Measurements from ENCODE around the gene SACS.
"Not testable (repeated sequence)": the region's sequence is repeated elsewhere in the genome, so short reads cannot be mapped to it uniquely, and the experiment has no call there.

Gene SACS

DNA sequence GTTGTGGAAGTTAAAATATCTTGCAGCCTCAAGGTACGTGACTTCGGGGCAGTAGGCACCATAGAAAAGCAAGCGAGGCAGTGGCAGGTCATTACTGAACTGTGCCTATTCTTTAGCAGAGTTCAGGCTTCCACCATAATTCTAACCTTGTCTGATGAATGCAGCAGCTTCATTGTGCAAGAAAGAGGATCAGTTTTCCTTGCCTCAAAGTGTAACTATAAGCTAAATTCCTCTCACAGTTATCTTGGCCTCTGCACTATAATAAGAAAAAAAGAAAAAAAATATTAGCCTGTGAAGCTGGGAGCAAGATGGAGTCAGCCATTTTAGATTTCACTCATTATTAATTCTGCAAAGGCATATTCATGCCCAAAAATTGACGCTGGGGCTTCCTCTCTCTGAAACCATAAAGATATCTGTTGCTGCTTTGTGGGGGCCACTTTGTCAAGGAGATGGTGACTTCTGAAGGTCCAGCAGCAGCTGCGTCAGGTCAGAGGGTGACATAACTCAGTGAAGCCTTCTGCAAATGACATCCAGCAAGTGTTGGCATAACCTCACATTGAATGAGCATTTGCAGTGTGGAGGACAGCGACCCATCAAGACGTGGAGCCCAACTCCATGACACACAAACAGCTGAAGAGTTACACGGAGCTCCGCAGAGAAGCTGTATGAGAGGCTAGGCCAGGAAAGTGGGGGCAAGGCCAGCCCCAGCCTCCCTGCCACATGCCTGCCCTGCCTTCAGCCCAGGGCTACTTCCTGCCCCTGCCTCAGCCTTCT lies 23.1 kb upstream of the SACS start:
- no peak for DNase-seq (ENCODE audit: low spot score)

DNA sequence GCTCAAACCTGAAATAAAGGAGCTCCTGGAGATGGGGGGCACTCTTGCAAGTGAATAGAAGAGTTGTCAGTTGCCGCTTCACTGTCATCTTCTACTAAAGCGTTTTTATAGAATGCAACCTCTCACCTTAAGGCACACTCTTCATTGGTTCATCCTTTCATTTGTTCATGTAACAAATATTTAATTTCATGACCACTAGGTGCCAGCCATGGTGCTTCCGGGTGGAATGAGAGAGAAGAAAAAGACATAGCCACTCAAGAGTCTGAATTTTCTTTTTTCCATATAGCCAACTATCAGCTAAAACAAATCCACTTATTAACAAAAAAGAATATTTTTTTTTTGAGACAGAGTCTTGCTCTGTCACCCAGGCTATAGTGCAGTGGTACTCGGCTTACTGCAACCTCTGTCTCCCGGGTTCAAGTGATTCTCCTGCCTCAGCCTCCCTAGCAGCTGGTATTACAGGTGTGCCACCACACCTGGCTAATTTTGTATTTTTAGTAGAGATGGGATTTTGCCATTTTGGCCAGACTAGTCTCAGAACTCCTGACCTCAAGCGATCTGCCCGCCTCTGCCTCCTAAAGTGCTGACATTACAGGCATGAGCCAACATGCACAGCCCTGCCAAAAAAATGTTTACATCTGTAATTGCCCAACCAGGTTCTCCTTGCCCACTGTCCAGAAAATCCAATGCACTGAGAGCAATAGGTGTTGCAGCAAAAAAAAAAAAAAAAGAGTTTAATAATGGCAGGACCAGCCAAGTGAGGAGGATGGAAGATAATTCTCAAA lies 22.1 kb upstream of the SACS start:
- no peak for DNase-seq (ENCODE audit: low spot score)

DNA sequence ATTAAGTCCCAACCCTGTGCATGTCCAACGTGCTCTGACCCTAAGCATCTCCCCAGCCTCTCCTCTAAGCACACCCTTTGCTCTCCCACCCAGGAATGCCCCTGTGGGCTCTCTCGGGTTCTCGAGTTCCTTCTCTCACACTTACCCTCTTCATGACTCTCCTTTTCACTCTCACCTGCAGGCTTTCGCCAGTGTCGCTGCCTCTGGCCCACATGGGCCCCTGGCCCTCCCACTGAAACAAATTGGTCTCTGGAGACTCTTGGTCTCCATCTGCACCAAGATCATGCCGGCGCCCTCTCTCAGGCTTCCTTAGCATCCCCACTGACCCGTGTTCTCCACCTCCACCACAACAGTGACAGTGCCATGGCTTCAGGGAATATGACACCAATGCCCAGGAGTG lies 19.6 kb upstream of the SACS start:
- no peak for DNase-seq (ENCODE audit: low spot score)

DNA sequence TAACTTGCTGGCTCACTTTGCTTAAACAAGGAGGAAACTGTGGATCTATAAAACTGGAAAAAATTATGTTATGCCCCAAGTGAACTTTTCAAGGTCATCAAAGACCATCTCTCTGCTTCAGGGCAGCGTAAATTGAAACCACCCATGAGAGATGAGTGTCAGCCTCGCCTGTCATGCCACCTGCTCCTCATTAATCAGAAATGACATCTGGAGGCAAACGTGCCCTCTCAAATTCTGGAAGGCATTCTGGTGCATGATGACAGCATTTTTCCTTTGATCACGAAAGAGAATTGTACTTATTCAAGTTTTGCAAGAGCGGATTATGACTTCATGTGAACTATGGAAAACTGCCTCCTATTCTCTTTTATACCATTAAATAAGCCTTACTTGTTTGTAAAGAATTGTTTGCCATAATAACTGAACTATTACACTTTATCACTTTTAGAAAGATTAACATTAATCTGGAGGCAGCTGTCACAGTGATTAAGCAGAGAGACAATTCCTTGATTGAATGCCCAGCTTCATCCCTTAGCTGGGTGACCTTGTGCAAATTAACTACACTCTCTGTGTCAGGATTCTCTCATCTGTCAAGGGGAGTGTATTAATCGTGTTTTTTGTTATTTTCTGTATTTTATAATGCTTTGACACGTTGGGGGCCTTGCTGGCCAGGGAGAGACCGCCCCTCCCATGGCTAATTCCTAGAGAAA lies 17.0 kb upstream of the SACS start:
- DNase-seq (ENCODE audit: low spot score): no peak

DNA sequence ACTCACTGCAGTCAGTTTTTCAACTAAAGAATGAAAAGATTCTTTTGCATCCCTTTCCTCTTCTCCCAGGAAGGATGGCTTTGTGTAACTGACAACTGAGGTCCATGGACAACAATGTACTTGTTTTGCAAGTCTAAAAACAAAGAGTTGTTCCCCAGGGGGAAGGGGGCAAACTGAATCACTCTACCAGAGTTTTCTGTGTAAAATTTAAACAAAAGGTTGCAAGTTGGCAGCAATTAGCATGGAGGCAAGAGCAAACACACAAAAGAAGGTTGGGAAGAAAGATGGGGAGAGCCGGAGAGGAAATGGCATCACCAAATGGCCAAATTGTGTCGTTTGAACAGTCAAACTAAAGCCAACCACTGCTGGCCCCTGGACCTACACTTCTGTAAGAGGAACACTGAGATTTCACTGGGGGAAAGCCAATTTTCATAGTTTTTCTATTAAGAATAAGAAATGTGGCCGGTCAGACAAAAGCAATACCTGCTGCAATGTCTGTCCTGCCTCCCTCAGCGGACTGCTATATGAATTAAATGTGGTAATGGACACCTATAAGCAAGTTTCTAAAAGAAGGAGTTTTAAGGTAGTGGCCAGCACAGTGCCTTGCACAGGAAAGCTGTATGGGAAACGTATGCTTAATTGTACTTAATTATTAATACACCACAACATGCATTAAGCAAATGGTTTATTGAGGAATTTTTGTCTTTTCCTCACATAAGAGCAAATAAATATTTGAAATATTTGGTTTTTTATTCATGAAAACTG lies 16.1 kb upstream of the SACS start:
- no peak for DNase-seq (ENCODE audit: low spot score)

DNA sequence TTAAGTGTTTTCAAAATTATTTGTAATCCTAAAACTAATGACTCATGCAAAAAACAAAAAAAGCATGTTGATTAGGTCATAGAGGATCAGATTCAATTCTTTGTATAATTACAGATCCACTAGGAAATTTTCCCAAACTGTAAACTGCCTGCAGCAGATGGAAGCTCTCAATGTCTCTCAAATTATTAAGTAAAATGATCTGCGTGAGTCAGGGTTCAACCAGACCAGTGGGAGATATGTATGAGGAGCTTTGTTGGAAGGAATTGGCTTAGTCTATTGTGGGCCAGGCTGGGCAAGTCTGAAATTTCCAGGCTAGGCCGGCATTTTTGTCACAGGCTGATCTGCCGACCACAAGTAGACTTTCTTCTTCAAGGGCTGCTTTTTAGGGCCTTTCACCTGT lies 14.4 kb upstream of the SACS start:
- no peak for DNase-seq (ENCODE audit: low spot score)

DNA sequence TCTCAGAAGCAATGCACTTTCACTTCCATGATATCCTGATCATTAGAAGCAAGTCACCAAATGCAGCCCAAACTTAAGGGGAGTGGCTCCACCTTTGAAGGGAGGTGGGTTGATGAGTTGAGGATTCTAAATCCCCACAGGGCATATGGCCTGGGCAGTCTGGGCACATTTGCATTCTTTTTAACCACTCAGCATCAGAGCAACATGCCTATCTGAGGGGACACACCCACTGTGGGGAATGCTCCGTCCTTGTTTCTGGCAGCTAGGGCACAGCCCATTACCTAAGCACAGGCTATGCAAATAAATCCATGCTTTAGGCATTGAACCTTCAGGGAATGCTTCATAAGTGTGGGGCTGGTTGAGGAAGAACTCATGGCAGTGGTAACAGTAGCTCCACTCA lies 12.3 kb upstream of the SACS start:
- DNase-seq (ENCODE audit: low spot score): no peak

DNA sequence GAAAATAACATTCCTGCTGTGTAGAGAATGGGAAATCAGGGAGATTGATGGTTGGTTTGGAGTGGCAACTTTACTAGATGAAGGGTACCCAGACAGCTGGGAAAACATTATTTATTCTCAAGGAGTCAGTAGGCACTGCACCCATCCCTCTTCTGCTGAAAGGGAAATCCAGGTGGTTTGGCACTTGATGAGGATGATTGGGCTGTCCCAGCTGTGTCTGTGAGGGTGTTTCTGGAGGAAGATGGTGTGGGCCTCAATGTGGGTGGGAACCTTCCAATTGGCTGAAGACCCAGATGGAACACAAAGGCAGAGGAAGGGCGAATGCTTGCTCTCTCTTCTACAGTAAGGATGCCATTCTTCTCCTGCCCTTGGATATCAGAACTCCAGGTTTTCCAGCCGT lies 10.4 kb upstream of the SACS start:
- DNase-seq (ENCODE audit: low spot score): no peak

DNA sequence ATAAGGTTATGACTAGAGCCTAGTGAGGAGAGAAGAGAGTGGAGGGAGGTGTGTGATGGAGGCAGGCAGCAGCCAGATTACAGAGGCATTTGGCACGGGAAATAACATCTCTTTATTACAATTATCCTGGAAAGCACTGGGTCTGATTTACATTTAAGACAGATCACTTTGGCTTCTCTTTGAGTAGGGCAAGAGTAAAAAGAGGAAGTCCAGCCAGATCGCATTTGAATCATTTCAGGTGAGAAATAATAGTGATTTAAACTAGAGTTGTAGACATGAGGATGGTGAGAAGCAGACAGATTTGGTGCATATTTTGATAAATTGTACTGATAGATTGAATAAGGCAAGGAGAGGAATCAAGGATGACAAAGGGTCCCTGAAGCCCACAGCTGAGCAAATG lies 9.6 kb upstream of the SACS start:
- DNase-seq (ENCODE audit: low spot score): no peak

DNA sequence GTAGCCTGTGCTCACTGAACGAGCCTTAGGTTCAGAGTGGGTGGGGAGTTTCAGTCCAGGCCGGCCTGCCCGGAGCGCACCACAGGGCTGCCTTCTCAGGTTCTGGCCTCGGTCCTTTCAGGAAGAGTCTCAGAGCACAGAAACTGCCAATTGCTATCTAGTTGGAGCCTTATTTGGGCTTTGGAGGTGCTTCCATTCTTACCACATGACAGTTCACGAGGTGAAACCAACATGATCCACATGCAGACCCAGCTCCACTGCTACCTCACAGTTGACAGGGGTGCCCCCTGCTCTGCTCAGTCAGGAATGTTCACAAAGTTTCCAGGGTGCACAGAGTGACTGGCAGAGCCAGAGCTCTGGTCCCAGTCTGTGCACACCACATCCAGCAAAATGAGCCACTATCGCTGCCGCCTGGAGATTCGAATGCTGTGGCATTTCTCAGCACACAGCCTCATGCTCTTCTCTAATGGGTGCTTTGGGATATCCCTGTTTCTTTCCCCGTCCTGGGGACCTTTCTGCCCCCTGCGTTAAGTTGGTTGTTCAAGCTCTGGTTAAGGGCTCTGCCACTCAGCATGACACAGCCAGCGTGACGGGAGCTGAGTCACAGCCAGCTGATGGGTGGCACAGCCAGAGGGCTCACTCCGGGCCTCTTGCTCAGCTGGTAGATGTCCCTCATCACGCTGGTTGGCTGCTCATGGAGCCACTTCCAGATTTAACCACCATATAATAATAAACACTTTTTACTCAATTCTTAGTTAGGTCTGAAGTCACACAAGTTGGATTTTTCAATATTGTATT lies 7.5 kb upstream of the SACS start:
- no peak for DNase-seq (ENCODE audit: low spot score)

DNA sequence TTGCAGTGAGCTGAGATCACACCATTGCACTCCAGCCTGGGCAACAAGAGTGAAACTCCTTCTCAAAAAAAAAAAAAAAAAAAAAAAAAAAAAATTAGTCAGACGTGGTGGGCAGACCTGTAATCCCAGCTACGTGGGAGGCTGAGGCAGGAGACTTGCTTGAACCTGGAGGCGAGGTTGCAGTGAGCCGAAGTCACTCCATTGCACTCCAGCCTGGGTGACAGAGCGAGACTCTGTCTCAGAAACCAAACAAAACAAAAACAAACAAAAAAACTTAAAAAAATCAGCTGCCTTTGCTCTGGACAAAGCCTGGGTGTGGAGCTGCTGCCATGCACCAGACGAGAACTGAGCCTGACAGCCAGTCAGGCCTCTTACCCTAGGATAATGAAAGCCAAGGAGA lies 6.8 kb upstream of the SACS start:
- DNase-seq (ENCODE audit: low spot score): not testable (repeated sequence)

DNA sequence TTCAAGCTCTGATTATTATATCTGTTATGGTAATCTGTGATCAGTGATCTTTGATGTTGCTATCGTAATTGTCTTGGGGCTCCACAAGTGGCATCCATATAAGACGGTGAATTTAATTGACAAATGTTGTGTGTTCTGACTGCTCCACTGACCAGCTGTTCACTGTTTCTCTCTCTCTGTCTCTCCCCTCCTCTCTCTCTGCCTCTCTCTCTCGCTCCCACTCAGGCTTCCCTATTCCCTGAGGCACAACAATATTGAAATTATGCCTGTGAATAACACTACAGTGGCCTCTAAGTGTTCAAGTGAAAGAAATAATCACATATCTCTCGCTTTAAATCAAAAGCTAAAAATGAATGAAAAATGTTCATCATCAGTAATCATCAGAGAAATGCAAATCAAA lies 4.4 kb upstream of the SACS start:
- no peak for DNase-seq (ENCODE audit: low spot score)

DNA sequence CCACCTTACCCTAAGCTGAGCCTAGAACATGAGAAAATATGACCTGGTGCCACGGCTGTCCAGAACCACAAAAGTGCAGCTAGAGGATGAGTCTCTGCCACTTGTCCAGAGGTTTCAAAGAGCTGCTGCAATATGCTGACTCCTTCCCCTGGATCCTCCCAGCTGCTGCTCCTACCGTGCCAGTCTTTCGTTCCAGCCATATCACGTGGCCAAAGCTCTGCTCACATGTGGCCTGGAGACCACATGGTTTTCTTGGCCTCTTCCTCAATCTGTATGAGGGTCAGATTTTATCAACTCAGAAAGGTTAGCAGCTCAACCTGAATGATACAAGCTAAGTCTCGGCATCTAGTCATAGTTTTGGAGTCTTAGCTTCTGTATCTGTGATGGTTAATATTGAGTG lies 3.2 kb upstream of the SACS start:
- DNase-seq (ENCODE audit: low spot score): no peak

DNA sequence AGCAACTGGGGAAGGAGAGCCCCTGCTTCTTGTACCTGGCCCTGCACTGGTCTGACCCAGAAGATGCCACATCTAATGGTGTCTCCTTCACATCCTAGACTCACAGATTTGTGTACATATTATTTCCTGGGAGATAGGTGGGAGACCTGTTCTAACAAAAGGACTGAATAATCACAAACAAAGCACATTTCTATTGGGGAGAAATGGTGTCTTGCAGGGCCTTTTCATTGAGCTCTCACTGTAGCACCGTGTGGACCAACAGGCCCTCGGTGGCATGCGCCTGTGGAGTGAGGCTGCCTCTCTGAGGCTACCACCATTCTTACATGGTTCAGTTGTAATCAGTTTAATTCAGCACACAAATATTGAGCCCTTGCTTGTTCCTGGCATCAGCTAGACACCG lies 989 bp upstream of the SACS start:
- no peak for DNase-seq (ENCODE audit: low spot score)

DNA sequence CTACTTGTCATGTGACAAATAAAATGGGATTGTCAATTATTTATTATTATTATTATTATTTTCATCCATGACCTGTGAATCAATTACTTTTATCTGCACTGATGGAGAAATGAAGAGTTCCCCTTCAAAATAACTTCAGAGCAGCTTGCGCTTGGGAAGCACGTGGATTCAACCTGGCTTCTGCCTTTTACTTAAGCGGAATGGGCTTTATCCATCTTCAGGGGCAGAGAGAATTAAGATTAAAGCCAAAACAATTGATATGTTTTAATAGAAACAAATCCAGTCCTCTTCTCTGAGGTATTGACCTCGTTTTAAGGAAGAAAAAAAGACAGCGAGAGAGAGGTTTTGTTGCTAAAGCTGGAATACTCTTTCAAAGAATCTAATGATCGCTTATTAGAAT lies 876 bp downstream of the SACS start:
- DNase-seq (ENCODE audit: low spot score): no peak

DNA sequence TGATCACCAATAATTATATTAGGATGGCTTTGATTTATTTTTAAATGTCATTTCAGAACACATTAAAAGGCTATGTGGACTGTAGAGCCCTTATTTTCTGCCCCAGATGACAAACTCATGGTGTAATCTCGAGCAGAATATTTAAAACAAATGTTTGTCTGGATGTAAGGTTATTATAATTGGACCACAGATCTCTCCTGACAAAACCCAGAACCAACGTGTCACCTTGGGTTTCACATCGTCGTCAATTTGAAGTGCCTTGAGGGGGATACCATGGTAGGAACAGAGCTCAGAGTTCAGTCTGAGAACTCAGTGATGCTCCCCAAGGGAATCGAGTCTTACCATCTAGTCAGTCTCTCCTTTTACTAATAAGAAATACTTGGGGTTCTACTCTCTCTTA lies 2.8 kb downstream of the SACS start:
- no peak for DNase-seq (ENCODE audit: low spot score)

DNA sequence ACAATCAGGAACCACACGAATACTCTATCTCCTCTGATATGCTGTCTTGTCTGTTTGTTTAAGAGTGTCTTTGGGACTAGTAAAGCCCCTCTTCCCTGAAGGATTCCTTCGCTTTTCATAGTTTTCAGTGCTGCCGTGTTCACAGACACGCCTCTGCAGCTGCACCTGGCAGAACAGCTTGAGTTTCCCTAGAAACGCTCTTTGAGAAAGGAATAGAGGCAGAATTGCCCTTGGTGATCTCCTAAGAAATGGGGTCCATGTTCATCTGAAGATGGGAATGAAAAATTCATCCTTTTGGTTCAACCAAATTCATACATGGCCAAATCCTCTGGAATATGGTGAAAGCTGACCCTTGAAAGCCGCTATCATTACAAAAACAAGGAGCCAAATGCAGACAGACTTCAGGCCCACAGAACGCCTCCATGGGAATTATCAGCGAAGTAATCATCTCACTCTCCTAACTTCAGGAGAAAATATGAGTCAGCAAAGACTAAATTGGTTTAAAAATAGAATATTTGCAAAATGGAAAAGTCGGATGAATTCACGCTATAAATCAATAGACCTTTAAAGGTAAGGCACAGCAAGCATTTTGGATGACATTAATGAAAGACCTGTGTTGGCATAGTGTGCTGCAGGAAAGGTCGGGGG lies 5.5 kb downstream of the SACS start:
- DNase-seq (ENCODE audit: low spot score): no peak

DNA sequence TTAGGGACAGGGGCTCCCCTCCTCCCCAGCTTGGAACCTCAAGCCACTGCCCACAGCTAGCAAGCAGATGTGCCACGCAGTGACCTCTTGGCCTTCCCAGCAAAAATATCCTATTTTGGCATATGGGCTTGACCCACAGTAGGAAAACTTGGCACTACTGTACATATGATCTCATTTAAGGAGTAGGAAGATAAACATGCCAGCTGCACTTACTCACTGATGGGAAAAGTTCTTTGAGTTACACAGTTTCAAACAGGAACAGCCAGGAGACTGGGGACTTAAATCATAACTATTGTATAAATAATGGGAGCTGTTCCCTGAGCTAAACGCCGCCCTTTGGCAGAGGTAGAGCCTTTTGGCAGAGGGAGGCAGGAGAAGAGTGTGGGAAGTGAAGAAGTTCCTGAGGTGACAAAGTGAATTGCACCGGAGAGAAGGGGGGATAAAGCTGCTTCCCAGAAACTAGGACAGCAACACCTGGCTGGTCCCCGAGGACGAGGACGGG lies 6.1 kb downstream of the SACS start:
- no peak for DNase-seq (ENCODE audit: low spot score)

DNA sequence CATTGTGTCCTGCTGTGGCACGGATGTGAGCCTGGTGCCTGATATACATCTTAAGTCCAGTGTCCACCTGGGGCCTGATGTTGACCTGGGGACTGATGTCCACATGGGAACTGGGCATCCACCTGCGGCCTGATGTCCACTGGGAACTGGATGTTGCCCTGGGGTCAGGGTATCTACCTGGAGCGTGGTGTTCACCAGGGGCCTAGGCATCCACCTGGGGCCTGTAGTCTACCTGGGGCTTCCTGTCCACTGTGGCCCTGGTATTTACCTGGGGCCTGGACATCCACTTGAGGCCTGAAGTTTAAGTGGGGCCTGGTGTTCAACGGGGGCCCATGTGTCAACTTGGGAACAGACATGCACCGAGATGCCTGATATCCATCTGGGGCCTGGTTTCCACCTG lies 11.9 kb downstream of the SACS start:
- no peak for DNase-seq (ENCODE audit: low spot score)

DNA sequence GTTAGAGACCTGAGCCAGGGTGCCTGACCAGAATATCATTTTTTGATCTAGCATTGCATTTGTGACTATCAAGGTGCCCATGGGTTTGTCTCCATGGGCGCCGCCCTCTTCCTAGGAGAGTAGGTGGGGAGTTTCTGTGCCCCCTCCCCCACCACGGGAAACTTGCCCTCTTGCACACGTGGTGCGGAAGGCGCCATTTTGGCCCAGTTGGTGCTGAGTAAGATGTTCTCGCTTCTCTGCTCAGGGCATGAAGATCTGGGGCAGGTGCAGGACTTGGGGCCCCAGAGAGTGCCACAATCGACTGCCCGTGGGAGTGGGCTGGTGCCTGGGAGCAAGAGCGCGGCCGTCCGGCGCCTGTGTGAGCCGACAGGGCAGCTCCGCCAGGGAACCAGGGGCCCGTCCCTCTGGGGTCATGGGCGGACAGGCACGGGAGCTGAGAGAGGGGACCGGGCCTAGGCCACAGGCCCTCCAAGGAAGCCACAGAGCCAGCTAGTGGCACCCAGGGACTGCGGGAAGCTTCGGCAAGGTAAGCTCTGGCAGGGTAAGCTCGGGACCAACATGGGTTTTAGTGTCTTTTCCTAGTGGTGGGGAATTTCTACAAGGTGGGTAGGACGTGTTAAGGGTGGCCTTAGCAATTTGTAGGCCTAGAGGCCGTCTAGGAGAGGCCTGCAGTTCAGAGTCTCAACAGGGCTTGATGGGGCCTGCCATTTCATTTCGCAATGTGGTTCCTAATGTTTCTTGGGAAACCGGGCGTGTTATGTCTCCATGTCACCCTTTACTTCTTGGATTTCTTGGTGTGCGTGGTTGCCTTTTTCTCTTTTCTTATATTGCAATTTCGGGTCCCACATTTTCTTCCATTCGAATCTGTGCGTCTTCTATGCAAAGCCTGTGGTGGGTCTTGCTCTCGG lies 14.5 kb downstream of the SACS start:
- no peak for DNase-seq (ENCODE audit: low spot score)
